CD4-positive, CD25-positive, alpha-beta regulatory T cell (primary cell): Measurements from ENCODE around the gene LAGE3. TPM values are rescaled to one million over a fixed set of nuclear protein-coding genes. Genes with fewer than 3 reads are reported as not detected.
"Not testable (repeated sequence)": the region's sequence is repeated elsewhere in the genome, so short reads cannot be mapped to it uniquely, and the experiment has no call there.

Experiments used
- ATAC-seq, 2 donors: fragments of 150-1000 bp; cut with Tn5 transposase; one replicate each; pipeline ENCODE4 v1.10.0; 2021; ENCODE audit warnings: low read depth in 2 of 2, moderate number of reproducible peaks in 2 of 2, moderate library complexity in 1 of 2
- DNase-seq, 3 donors: peaks; one replicate each; pipeline versions ENCODE4 v3.0.0 to v3.0.0-alpha.2; 2012 to 2022; ENCODE audit warnings: mixed read lengths in 1 of 3
- H3K27ac ChIP-seq: one replicate; pipeline ENCODE4 v1.7.0; 2013; ENCODE audit warnings: mild to moderate bottlenecking, low read length; ENCODE audit not compliant: insufficient read depth, poor library complexity, severe bottlenecking
- H3K27me3 ChIP-seq: one replicate; pipeline ENCODE4 v1.7.0; 2013; ENCODE audit warnings: low read length; ENCODE audit not compliant: control insufficient read depth, insufficient read depth
- H3K36me3 ChIP-seq: one replicate; pipeline ENCODE4 v1.7.0; 2013; ENCODE audit warnings: mild to moderate bottlenecking, low read length, moderate library complexity; ENCODE audit not compliant: control insufficient read depth, insufficient read depth
- H3K4me1 ChIP-seq: 2 replicates; pipeline ENCODE4 v1.7.0; 2013; ENCODE audit warnings: mild to moderate bottlenecking, low read length; ENCODE audit not compliant: insufficient read depth, control insufficient read depth, poor library complexity, severe bottlenecking
- H3K4me3 ChIP-seq: one replicate; pipeline ENCODE4 v1.7.0; 2013; ENCODE audit warnings: low read depth, mild to moderate bottlenecking, low read length, moderate library complexity
- H3K9me3 ChIP-seq, 2 experiments: 1 replicate in 1 of 2; 2 replicates in 1 of 2; pipeline ENCODE4 v1.7.0; 2013; ENCODE audit warnings: low read length in 2 of 2, mild to moderate bottlenecking in 1 of 2, moderate library complexity in 1 of 2; ENCODE audit not compliant: control insufficient read depth in 2 of 2
- H3K27ac Mint-ChIP-seq, 3 donors: one replicate each; pipeline ENCODE4 v1.8.0; 2020 to 2022; ENCODE audit warnings: mild to moderate bottlenecking in 3 of 3, mixed read lengths in 3 of 3, moderate library complexity in 2 of 3
- H3K27me3 Mint-ChIP-seq: one replicate; pipeline ENCODE4 v1.8.0; 2022; ENCODE audit warnings: mild to moderate bottlenecking, mixed read lengths
- H3K36me3 Mint-ChIP-seq: one replicate; pipeline ENCODE4 v1.8.0; 2020; ENCODE audit warnings: mixed read lengths
- H3K4me1 Mint-ChIP-seq, 4 donors: one replicate each; pipeline ENCODE4 v1.8.0; 2020 to 2022; ENCODE audit warnings: mixed read lengths in 4 of 4, mild to moderate bottlenecking in 1 of 4
- H3K4me3 Mint-ChIP-seq, 4 donors: one replicate each; pipeline ENCODE4 v1.8.0; 2020 to 2022; ENCODE audit warnings: mild to moderate bottlenecking in 4 of 4, mixed read lengths in 4 of 4, moderate library complexity in 3 of 4
- H3K9me3 Mint-ChIP-seq, 7 donors: one replicate each; pipeline ENCODE4 v1.8.0; 2020 to 2022; ENCODE audit warnings: mixed read lengths in 7 of 7, mild to moderate bottlenecking in 3 of 7, moderate library complexity in 2 of 7
- polyA plus RNA-seq, 4 donors: library from polyadenylated mRNA; unstranded; fragments of 300-500 nt; fragmentation: Illumina TruSeq; gene quantifications; one replicate each; pipeline ENCODE4 v1.2.3, GENCODE V29; 2021
- total RNA-seq: library from RNA; stranded (reverse); gene quantifications from one replicate; pipeline ENCODE4 v1.2.3, GENCODE V29; 2022

The LAGE3 gene
- total and polyA plus RNA-seq, 5 donors from 2014 or later = 8.9 to 47.9 (median 40.7) TPM

DNA sequence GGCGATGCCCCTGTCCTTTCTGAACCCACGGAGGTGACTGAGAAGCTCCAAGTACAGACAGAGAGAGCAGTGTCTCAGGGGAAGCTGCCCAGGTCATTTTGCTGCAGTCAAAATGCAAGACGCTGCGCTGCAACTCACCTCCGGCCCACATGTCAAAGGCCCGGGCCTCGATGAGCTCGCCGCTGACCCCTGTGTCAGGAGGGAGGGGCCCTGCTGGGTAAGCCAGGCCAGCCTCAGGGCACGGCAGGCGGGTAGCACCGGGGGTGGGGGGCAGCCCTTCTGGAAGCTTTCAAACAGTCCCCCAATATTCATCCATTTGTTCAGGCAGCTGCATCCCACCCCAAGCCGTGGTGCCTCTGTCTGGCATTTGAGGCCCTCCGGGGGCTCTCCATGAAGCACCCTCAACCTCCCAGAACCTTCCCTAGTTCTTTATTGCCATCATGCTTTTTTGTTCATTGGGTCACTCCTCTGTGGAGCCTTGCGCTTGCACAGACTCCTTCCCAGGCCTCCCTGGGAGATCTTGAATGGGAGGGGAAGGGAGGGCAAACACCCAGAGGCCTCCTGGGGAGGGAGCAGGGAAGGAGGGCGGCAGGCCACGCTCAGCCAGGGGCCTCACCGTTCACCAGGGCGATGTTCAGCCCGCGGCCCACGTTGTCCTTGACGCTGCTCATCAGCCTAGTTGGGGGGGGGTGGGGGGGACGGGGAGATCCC, 28.7 kb upstream of the LAGE3 start:
- H3K27ac ChIP-seq = no peak overlapping the region
- no peaks in the 10 kb centered on the region for H3K36me3 ChIP-seq
- Mint-ChIP-seq H3K9me3 (peaks cover 0 to 4% (median 0%) of the 10 kb centered on the region in 7 donors), H3K27me3 (no peaks in the 10 kb centered on the region), H3K36me3 (peaks cover 8% of the 10 kb centered on the region), H3K4me1 (peaks cover 0 to 18% (median 6%) of the 10 kb centered on the region in 4 donors), H3K27ac (no peak overlapping the region), H3K4me3 (peak overlapping the region in 1 of 4 donors; percentile 10)
- no peak for DNase-seq
- H3K4me3 ChIP-seq = no peak overlapping the region
- H3K27me3 ChIP-seq = no peaks in the 10 kb centered on the region
- no peak for ATAC-seq
- H3K4me1 ChIP-seq = peaks cover 8% of the 10 kb centered on the region
- H3K9me3 ChIP-seq = no peaks in the 10 kb centered on the region

DNA sequence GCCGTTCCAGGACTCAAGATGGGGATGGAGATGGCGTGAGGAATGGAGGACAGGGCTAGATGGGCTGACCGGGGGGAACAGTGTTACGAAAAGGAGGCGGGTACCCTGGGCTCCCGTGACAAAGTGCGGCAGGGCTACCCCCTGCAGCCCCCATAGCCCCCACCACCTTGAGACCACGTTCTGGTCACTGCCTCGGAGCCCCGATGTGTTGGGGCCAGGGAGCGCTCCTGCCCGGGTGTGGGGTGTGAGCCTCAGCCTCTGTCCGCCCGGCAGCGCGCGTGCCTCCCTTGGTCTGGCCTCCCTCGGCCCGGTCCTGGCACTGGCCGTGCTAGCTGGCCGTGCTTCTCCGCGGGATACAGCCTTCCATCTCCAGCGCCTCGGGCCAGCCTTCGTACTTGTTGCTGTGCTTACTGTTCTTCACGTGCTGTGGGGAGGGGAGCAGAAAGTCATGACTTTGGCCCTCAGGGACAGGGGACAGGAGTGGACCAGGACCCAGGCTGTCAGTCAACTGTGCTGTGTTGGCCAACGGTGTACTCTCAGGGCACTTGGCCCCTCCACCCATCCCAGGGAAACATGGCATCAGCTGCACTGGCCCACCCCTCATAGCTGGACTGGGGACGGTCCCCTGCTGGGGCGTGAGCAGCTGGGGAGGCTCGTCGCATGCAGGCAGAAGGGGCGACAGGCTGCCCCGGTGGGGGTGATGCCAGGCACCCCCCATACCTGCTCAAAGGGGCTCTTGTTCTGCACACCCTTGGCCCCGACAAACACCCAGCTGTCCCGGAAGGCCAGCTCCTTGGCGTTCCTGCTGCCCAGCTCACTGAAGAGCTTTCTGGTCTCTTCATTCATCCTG, 27.6 kb upstream of the LAGE3 start:
- H3K4me1 ChIP-seq = peaks cover 5% of the 10 kb centered on the region
- no peak for DNase-seq
- H3K9me3 ChIP-seq = no peaks in the 10 kb centered on the region
- H3K27ac Mint-ChIP-seq = peak overlapping the region in 1 of 3 donors; percentile 94
- no peaks in the 10 kb centered on the region for H3K27me3 ChIP-seq
- no peaks in the 10 kb centered on the region for H3K27me3 Mint-ChIP-seq
- H3K4me3 Mint-ChIP-seq = no peak overlapping the region
- no peak overlapping the region for H3K27ac ChIP-seq
- no peaks in the 10 kb centered on the region for H3K36me3 ChIP-seq
- H3K36me3 Mint-ChIP-seq = peaks cover 8% of the 10 kb centered on the region
- H3K4me3 ChIP-seq = no peak overlapping the region
- peaks cover 0 to 4% (median 0%) of the 10 kb centered on the region in 7 donors for H3K9me3 Mint-ChIP-seq
- H3K4me1 Mint-ChIP-seq = peaks cover 0 to 11% (median 6%) of the 10 kb centered on the region in 4 donors
- no peak for ATAC-seq

- Mint-ChIP-seq H3K4me1 (peaks cover 0 to 2% (median under 1%) of the 10 kb centered on the region in 4 donors), H3K4me3 (no peak overlapping the region), H3K27ac (peak overlapping the region in 1 of 3 donors; percentile 20), H3K9me3 (peaks cover 0 to 4% (median 0%) of the 10 kb centered on the region in 7 donors), H3K27me3 (no peaks in the 10 kb centered on the region), H3K36me3 (peaks cover 8% of the 10 kb centered on the region)
- Histone ChIP-seq H3K4me3 (no peak overlapping the region), H3K27me3 (no peaks in the 10 kb centered on the region), H3K4me1 (no peaks in the 10 kb centered on the region), H3K9me3 (no peaks in the 10 kb centered on the region), H3K27ac (no peak overlapping the region), H3K36me3 (no peaks in the 10 kb centered on the region)
- ATAC-seq = no peak
- no peak for DNase-seq
These were observed 26.7 kb upstream of the LAGE3 start for GRCh38 chrX:154505734-154506133.

DNA sequence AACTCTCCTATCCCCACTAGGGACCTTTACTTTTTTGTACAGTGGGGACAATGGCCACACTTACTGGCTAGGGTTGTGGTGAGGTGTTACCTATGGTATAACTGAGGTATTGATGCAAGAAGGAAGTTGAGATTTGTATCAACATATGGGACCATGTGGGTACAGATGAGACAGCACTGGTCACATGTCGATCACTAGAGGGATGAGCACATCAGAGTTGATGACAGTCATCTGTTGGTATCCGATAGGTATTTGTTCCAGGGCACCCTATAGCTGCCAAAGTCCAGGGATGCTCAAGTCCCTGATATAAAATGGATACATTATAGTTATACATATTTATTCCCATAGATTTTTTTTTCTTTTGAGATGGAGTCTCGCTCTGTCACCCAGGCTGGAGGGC, 23.9 kb upstream of the LAGE3 start:
- no peaks in the 10 kb centered on the region for H3K27me3 Mint-ChIP-seq
- H3K4me3 Mint-ChIP-seq = no peak overlapping the region
- H3K9me3 Mint-ChIP-seq = no peaks in the 10 kb centered on the region
- Histone ChIP-seq H3K36me3 (no peaks in the 10 kb centered on the region), H3K4me1 (no peaks in the 10 kb centered on the region), H3K9me3 (no peaks in the 10 kb centered on the region), H3K27ac (no peak overlapping the region), H3K27me3 (no peaks in the 10 kb centered on the region), H3K4me3 (no peak overlapping the region)
- DNase-seq = no peak
- no peak overlapping the region for H3K27ac Mint-ChIP-seq
- H3K36me3 Mint-ChIP-seq = no peaks in the 10 kb centered on the region
- no peak for ATAC-seq
- H3K4me1 Mint-ChIP-seq = no peaks in the 10 kb centered on the region

DNA sequence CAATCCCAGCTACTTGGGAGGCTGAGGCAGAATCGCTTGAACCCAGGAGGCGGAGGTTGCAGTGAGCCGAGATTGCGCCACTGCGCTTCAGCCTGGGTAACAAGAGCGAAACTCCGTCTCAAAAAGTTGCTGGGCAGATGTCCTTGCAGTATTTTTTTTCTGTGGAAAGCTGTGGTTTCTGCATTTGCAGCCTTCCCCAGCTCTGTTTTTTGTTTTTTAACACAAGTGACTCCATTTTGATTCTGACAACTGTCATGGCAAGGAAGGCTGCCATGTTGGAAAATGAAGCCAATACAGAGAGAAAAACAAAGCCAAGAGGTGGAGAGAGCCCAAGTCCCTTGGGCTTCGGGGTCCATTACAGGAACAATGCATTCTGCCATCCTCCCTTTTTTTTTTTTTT, 23.0 kb upstream of the LAGE3 start:
- no peaks in the 10 kb centered on the region for H3K27me3 Mint-ChIP-seq
- H3K9me3 Mint-ChIP-seq = no peaks in the 10 kb centered on the region
- H3K4me3 Mint-ChIP-seq = no peak overlapping the region
- Histone ChIP-seq H3K27me3 (no peaks in the 10 kb centered on the region), H3K4me1 (no peaks in the 10 kb centered on the region), H3K4me3 (no peak overlapping the region), H3K9me3 (no peaks in the 10 kb centered on the region), H3K36me3 (no peaks in the 10 kb centered on the region), H3K27ac (no peak overlapping the region)
- DNase-seq (no peak), ATAC-seq (no peak)
- no peaks in the 10 kb centered on the region for H3K4me1 Mint-ChIP-seq
- H3K27ac Mint-ChIP-seq = no peak overlapping the region
- H3K36me3 Mint-ChIP-seq = no peaks in the 10 kb centered on the region

- H3K27me3 Mint-ChIP-seq, H3K9me3 ChIP-seq, DNase-seq, H3K4me1 Mint-ChIP-seq, H3K36me3 ChIP-seq, H3K4me1 ChIP-seq, H3K9me3 Mint-ChIP-seq, H3K27ac Mint-ChIP-seq, H3K4me3 ChIP-seq, ATAC-seq, H3K27me3 ChIP-seq, H3K27ac ChIP-seq, H3K36me3 Mint-ChIP-seq: not testable (repeated sequence)
- H3K4me3 Mint-ChIP-seq = peak overlapping the region in 1 of 4 donors; percentile 21
These were observed 22.3 kb upstream of the LAGE3 start for GRCh38 chrX:154501423-154501822.

GRCh38 chrX:154496591-154497137, 17.6 kb upstream of the LAGE3 start:
- not testable (repeated sequence) for H3K9me3 ChIP-seq, H3K4me3 Mint-ChIP-seq, H3K36me3 Mint-ChIP-seq, H3K27me3 Mint-ChIP-seq, DNase-seq, H3K9me3 Mint-ChIP-seq, H3K27ac ChIP-seq, H3K4me3 ChIP-seq, H3K4me1 ChIP-seq, ATAC-seq, H3K27ac Mint-ChIP-seq, H3K4me1 Mint-ChIP-seq, H3K36me3 ChIP-seq, H3K27me3 ChIP-seq
